Fibroblast of lung (primary cell): ENCODE data around the gene GPR75. TPM values are rescaled to one million over a fixed set of nuclear protein-coding genes. Genes with fewer than 3 reads are reported as not detected.
"Not testable (repeated sequence)": the region's sequence is repeated elsewhere in the genome, so short reads cannot be mapped to it uniquely, and the experiment has no call there.

Source experiments
- DNase-seq, 2 donors: peaks; one replicate each; pipeline versions ENCODE4 v3.0.0 to v3.0.0-alpha.2; 2010; ENCODE audit warnings: low read depth in 2 of 2
- H2AFZ ChIP-seq: 2 replicates; pipeline ENCODE4 v1.5.1; 2012; ENCODE audit warnings: low read length, control low read depth, inconsistent platforms
- H3K27ac ChIP-seq: 2 replicates; pipeline ENCODE4 v1.5.1; 2011; ENCODE audit warnings: low read length, control low read depth; ENCODE audit not compliant: insufficient read depth
- H3K27me3 ChIP-seq: 2 replicates; pipeline ENCODE4 v1.5.1; 2011; ENCODE audit warnings: mild to moderate bottlenecking, low read length; ENCODE audit not compliant: control insufficient read depth, insufficient read depth
- H3K36me3 ChIP-seq: 2 replicates; pipeline ENCODE4 v1.5.1; 2011; ENCODE audit warnings: low read length; ENCODE audit not compliant: control insufficient read depth, insufficient read depth
- H3K4me1 ChIP-seq: 2 replicates; pipeline ENCODE4 v1.5.1; 2011; ENCODE audit warnings: low read length; ENCODE audit not compliant: control insufficient read depth, insufficient read depth; ENCODE audit errors: extremely low read depth
- H3K4me2 ChIP-seq: 2 replicates; pipeline ENCODE4 v1.5.1; 2011; ENCODE audit warnings: low read length, control low read depth; ENCODE audit not compliant: insufficient read depth; ENCODE audit errors: extremely low read depth
- H3K4me3 ChIP-seq, 4 experiments: fragments of 200-600 bp in 1 of 4; sonication (generic) in 1 of 4; replicated peaks in 1 of 4; 2 replicates each; pipeline ENCODE4 v1.5.1; 2011 to 2016; ENCODE audit warnings: low read length in 4 of 4, low read depth in 3 of 4, mild to moderate bottlenecking in 3 of 4, control low read depth in 2 of 4, inconsistent platforms in 1 of 4, mixed read lengths in 1 of 4; ENCODE audit not compliant: insufficient read depth in 1 of 4; ENCODE audit errors: control extremely low read depth in 1 of 4
- H3K79me2 ChIP-seq: 2 replicates; pipeline ENCODE4 v1.5.1; 2012; ENCODE audit warnings: mild to moderate bottlenecking, low read length, inconsistent platforms; ENCODE audit not compliant: control insufficient read depth, insufficient read depth
- H3K9ac ChIP-seq: 2 replicates; pipeline ENCODE4 v1.5.1; 2011; ENCODE audit warnings: mild to moderate bottlenecking, low read length, control low read depth; ENCODE audit not compliant: insufficient read depth
- H3K9me3 ChIP-seq: 2 replicates; pipeline ENCODE4 v1.5.1; 2012; ENCODE audit warnings: low read depth, low read length; ENCODE audit not compliant: control insufficient read depth, insufficient read depth
- H4K20me1 ChIP-seq: 2 replicates; pipeline ENCODE4 v1.5.1; 2011; ENCODE audit warnings: low read length; ENCODE audit not compliant: control insufficient read depth, insufficient read depth; ENCODE audit errors: extremely low read depth
- EZH2 ChIP-seq: IDR thresholded peaks from 2 replicates; pipeline ENCODE4 v1.5.1; 2012; ENCODE audit warnings: low read length, control low read depth, mild to moderate bottlenecking; ENCODE audit errors: missing control alignments
- polyA plus RNA-seq, 2 donors: library from polyadenylated mRNA; depleted of rRNA in 1 of 2; stranded (reverse) in 1 of 2; unstranded in 1 of 2; fragments of >200 nt; gene quantifications; 2 replicates each; pipeline ENCODE4 v1.2.1, GENCODE V29; 2011 to 2012; ENCODE audit warnings: missing spikeins in 1 of 2
- total RNA-seq: library from RNA; depleted of rRNA; stranded (reverse); fragments of >200 nt; gene quantifications from 2 replicates; pipeline ENCODE4 v1.2.1, GENCODE V29; 2014
- TF ChIP-seq, protein P1 (sequence below), 2 donors: IDR thresholded peaks in 1 of 2; conservative IDR thresholded peaks in 1 of 2; 1 replicate in 1 of 2; 2 replicates in 1 of 2; pipeline ENCODE4 v1.5.1; 2011 to 2012; ENCODE audit warnings: low read length in 2 of 2, control low read depth in 1 of 2, inconsistent platforms in 1 of 2, low read depth in 1 of 2, mild to moderate bottlenecking in 1 of 2

GPR75 gene
- total and polyA plus RNA-seq, 2 donors (not counting 1 experiment from before 2014, with no cell fraction given) = 1.4 to 1.8 TPM

DNA sequence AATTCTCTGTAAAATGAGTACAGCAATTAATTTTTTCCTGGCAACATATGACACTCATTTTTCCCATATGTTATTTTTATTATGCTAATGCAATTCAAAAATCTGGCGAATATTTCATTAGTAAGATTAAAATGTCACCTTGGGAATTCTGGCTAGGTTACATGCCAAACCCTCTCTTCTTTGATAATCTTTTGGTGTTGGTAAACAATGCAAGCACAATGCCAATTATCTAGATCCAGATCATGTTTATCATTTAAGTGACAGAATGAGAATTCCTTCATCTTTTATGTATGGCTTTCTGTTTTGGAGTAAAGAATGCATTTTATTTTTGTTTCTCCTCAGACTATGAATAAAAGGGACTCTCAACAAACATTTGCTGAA is 33.7 kb downstream of the GPR75 start:
- Histone ChIP-seq H3K9me3 (no peaks in the 10 kb centered on the region), H3K4me3 (no peak overlapping the region), H4K20me1 (no peaks in the 10 kb centered on the region), H3K27me3 (no peaks in the 10 kb centered on the region), H3K9ac (no peak overlapping the region), H3K27ac (no peak overlapping the region), H3K4me1 (no peaks in the 10 kb centered on the region), H3K36me3 (no peaks in the 10 kb centered on the region), H3K79me2 (no peaks in the 10 kb centered on the region), H2AFZ (no peak overlapping the region), H3K4me2 (no peak overlapping the region)
- no peak for TF ChIP-seq EZH2
- TF ChIP-seq, protein P1, sequence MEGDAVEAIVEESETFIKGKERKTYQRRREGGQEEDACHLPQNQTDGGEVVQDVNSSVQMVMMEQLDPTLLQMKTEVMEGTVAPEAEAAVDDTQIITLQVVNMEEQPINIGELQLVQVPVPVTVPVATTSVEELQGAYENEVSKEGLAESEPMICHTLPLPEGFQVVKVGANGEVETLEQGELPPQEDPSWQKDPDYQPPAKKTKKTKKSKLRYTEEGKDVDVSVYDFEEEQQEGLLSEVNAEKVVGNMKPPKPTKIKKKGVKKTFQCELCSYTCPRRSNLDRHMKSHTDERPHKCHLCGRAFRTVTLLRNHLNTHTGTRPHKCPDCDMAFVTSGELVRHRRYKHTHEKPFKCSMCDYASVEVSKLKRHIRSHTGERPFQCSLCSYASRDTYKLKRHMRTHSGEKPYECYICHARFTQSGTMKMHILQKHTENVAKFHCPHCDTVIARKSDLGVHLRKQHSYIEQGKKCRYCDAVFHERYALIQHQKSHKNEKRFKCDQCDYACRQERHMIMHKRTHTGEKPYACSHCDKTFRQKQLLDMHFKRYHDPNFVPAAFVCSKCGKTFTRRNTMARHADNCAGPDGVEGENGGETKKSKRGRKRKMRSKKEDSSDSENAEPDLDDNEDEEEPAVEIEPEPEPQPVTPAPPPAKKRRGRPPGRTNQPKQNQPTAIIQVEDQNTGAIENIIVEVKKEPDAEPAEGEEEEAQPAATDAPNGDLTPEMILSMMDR (conservative IDR thresholded peaks at IDR 0.05 in 1 of 2, IDR thresholded peaks at IDR 0.05 in 1 of 2; ENCODE audit: low read depth in 1 of 2, low read length in 2 of 2) = no peak
- DNase-seq = no peak

DNA sequence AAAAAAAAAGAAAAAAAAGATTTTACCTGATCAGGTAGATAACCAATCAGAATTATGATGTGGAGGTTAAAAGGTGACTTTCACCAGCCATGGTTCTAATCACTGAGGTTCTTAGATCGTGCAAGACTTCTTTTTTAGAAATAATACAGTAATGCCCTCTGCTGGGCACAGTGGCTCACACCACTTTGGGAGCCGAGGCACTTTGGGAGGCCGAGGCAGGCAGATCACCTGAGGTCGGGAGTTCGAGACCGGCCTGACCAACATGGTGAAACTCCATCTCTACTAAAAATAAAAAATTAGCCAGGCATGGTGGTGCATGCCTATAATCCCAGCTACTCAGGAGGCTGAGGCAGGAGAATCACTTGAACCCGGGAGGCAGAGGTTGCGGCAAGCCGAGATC is 36.1 kb downstream of the GPR75 start:
- H3K9me3 ChIP-seq, H3K79me2 ChIP-seq, H2AFZ ChIP-seq, H4K20me1 ChIP-seq, H3K4me3 ChIP-seq, H3K4me2 ChIP-seq, DNase-seq, H3K9ac ChIP-seq, H3K27ac ChIP-seq, H3K27me3 ChIP-seq, H3K36me3 ChIP-seq, H3K4me1 ChIP-seq: not testable (repeated sequence)

DNA sequence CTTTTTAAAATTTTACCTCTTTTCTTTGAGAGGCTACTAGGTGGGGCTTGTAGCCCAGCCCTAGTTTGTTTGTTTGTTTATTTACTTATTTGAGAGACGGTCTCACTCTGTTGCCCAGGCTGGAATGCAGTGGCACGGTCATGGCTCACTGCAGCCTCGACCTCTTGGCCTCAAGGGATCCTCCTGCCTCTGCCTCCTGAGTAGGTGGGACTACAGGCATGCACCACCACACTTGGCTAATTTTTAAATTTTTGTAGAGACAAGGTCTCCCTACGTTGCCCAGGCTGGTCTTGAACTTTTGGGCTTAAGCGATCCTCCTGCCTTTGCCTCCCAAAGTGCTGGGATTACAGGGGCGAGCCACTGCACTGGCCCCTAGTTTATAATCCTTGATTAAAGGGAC is 38.0 kb downstream of the GPR75 start:
- Histone ChIP-seq H3K9me3 (no peaks in the 10 kb centered on the region), H3K4me3 (no peak overlapping the region), H3K27ac (no peak overlapping the region), H3K27me3 (no peaks in the 10 kb centered on the region), H3K79me2 (no peaks in the 10 kb centered on the region), H3K4me1 (no peaks in the 10 kb centered on the region), H4K20me1 (no peaks in the 10 kb centered on the region), H3K4me2 (no peak overlapping the region), H3K36me3 (peaks cover 3% of the 10 kb centered on the region), H2AFZ (no peak overlapping the region), H3K9ac (no peak overlapping the region)
- TF ChIP-seq, protein P1 (conservative IDR thresholded peaks at IDR 0.05 in 1 of 2, IDR thresholded peaks at IDR 0.05 in 1 of 2; ENCODE audit: low read depth in 1 of 2, low read length in 2 of 2) = no peak
- TF ChIP-seq EZH2 = no peak
- DNase-seq = no peak
